ELR (cell line): Measurements from ENCODE around the gene LYSMD1.

ENCODE experiments used
- DNase-seq: peaks from one replicate; pipeline ENCODE4 v3.0.0-alpha.2; 2015; ENCODE audit warnings: low read depth

LYSMD1 gene

GRCh38 chr1:151142411-151143056 lies 23.2 kb downstream of the LYSMD1 start:
- no peak for DNase-seq

DNA sequence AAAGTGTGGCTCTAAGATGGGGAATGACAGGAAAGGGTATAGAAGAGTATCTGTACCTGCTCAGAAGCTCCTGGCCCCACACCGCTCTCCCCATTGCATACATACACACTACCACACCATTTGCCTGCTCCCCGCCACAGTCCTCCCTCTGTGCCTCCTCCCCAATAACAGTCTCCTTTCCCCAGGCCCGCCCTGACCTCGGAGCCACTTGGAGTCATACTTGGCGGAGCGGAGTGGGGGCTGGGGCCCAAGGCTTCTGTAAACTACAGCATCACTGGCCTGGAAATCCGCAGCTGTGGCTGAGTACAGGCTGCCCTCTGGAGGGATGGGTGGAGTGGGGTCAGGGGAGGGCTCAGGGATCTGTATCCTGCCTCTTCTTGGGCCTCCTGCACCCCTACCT lies 27.9 kb downstream of the LYSMD1 start:
- DNase-seq = no peak

- no peak for DNase-seq
These were observed 30.0 kb downstream of the LYSMD1 start for GRCh38 chr1:151135433-151136385.

GRCh38 chr1:151134991-151135390 lies 30.7 kb downstream of the LYSMD1 start:
- no peak for DNase-seq

GRCh38 chr1:151134396-151134795 lies 31.3 kb downstream of the LYSMD1 start:
- no peak for DNase-seq

GRCh38 chr1:151133018-151133806 lies 32.5 kb downstream of the LYSMD1 start:
- DNase-seq = no peak

DNA sequence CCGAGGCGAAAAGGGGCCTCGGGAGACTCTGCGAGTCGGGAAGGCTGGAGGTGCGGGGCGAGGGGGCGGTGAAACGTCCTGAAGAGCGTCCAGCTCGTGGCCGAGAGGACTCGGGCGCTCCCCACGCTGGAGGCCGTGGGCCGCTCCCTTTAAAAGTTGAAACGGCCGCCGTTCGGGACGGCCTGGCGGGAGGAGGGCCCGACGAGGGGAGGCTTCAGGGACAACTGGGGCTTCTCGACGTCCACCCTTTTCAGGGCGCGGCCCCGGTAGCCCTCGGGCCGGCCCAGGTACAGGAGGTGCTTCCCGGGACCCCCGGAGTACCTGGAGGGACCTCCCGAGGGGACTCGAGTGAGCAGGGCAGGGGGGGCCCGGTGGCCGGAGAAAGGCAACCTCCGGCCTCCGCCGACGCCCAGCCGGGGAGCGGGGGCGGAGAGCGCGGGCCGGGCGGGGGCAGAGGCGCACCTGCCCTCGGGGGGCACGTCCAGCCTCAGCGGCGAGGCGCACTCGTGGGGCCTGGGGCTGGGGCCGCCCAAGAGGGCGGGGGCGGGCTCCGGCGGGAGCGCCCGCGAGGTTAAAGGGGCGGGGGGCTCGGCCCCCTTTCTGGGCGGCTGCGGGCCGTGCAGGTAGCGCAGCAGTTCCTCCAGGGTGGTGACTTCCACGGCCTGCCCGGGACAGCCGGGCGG lies 33.2 kb downstream of the LYSMD1 start:
- no peak for DNase-seq

- DNase-seq = no peak
These were observed 33.9 kb downstream of the LYSMD1 start for GRCh38 chr1:151131701-151132334.

- DNase-seq = peak; percentile 61
These were observed 34.6 kb downstream of the LYSMD1 start for GRCh38 chr1:151130987-151131586.

DNA sequence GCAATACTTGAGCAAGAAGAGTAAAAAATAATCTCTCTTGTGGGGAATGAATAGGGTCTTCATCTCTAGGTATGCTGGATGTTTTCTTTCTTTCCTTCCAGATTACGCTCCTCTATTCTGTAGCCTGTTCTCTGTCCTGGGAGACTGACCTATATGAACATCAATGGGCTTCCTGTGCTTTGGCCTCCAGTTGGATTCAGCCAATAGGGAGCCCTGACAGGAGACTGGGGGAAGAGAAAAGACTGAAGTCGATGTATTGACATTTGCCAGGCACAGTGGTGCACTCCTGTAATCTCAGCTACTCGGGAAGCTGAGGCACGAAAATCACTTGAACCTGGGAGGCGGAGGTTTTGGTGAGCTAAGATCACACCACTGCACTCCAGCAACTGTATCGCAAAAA lies 36.9 kb downstream of the LYSMD1 start:
- no peak for DNase-seq

GRCh38 chr1:151124763-151125403 lies 40.8 kb downstream of the LYSMD1 start:
- DNase-seq = no peak

DNA sequence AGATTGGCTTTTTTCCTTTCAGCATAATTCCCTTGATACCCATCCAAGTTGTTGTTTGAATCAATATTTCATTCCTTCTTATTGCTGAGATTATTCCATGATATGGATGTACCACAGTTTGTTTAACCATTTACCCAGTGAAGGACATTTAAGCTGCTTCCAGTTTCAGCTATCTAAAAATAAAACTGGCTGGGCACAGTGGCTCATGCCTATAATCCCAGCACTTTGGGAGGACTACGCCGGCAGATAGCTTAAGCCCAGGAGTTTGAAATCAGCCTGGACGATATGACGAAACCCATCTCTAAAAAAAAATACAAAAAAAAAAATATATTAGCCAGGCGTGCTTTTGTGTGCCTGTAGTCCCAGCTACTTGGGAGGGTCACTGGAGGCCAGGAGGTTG lies 51.8 kb downstream of the LYSMD1 start:
- DNase-seq = no peak
